H1 (cell line): Measurements from ENCODE around the gene KCNMA1. TPM values are rescaled to one million over a fixed set of nuclear protein-coding genes. Genes with fewer than 3 reads are reported as not detected.

Experiments used
- CTCF ChIA-PET: fragments of 300-600 bp; sonication (Branson Sonifier 250); formaldehyde crosslinking; loops from one replicate; lab custom pipeline; 2021; ENCODE audit not compliant: partially characterized antibody; lab: Charles Lee
- POLR2A ChIA-PET: fragments of 300-600 bp; sonication (Branson Sonifier 250); formaldehyde crosslinking; loops from one replicate; lab custom pipeline; 2021; ENCODE audit warnings: inconsistent platforms; ENCODE audit not compliant: partially characterized antibody; lab: Charles Lee
- DNase-seq, 2 experiments: peaks; one replicate each; pipeline versions ENCODE4 v3.0.0 to v3.0.0-alpha.2; 2010 to 2022; ENCODE audit warnings: low spot score in 2 of 2, low read depth in 1 of 2, mixed read lengths in 1 of 2
- FAIRE-seq: peaks from 2 replicates; lab custom pipeline; 2011; peaks lifted over from hg19 to GRCh38; lab: Jason Lieb, UNC
- H2AFZ ChIP-seq: 2 replicates; pipeline ENCODE4 v1.8.1; 2012; ENCODE audit warnings: low read length, inconsistent platforms
- H2AK5ac ChIP-seq: 2 replicates; pipeline ENCODE4 v1.6.1; 2013; ENCODE audit warnings: low read depth, low read length
- H2BK120ac ChIP-seq: replicated peaks from 2 replicates; pipeline ENCODE3; 2013; ENCODE audit warnings: low read depth, low read length, inconsistent platforms
- H2BK12ac ChIP-seq: 2 replicates; pipeline ENCODE4 v1.6.1; 2013; ENCODE audit warnings: low read depth, low read length
- H2BK15ac ChIP-seq: 2 replicates; pipeline ENCODE4 v1.6.1; 2013; ENCODE audit warnings: low read length
- H2BK20ac ChIP-seq: 2 replicates; pipeline ENCODE4 v1.6.1; 2013; ENCODE audit warnings: low read length
- H2BK5ac ChIP-seq: 2 replicates; pipeline ENCODE4 v1.6.1; 2013; ENCODE audit warnings: low read depth, low read length
- H3K14ac ChIP-seq: 2 replicates; pipeline ENCODE4 v1.6.1; 2013; ENCODE audit warnings: inconsistent platforms; ENCODE audit not compliant: insufficient read length
- H3K18ac ChIP-seq: 2 replicates; pipeline ENCODE4 v1.6.1; 2013; ENCODE audit warnings: low read length; ENCODE audit errors: extremely low read depth
- H3K23ac ChIP-seq: 2 replicates; pipeline ENCODE4 v1.6.1; 2013; ENCODE audit warnings: inconsistent platforms; ENCODE audit not compliant: insufficient read length
- H3K23me2 ChIP-seq: 2 replicates; pipeline ENCODE4 v1.6.1; 2013; ENCODE audit warnings: low read depth, low read length
- H3K27ac ChIP-seq: 2 replicates; pipeline ENCODE4 v1.6.1; 2011; ENCODE audit warnings: low read depth, low read length, inconsistent platforms
- H3K27me3 ChIP-seq, 4 experiments: replicated peaks in 1 of 4; 1 replicate in 1 of 4; 2 replicates in 3 of 4; pipeline versions ENCODE4 v1.6.1 to v1.8.1; 2011 to 2013; ENCODE audit warnings: low read length in 3 of 4, mild to moderate bottlenecking in 3 of 4, inconsistent platforms in 2 of 4, mixed read lengths in 2 of 4, moderate library complexity in 1 of 4; ENCODE audit not compliant: control insufficient read depth in 3 of 4, insufficient read depth in 3 of 4; ENCODE audit errors: extremely low read depth in 1 of 4
- H3K36me3 ChIP-seq, 4 experiments: 2 replicates each; pipeline versions ENCODE4 v1.6.1 to v1.8.1; 2011 to 2013; ENCODE audit warnings: mild to moderate bottlenecking in 4 of 4, low read length in 3 of 4, moderate library complexity in 2 of 4, control low read depth in 1 of 4, inconsistent platforms in 1 of 4; ENCODE audit not compliant: insufficient read depth in 4 of 4, control insufficient read depth in 2 of 4
- H3K4ac ChIP-seq: replicated peaks from 2 replicates; pipeline ENCODE3; 2013; ENCODE audit warnings: low read length, low read depth, mixed read lengths, inconsistent platforms; ENCODE audit not compliant: insufficient read length
- H3K4me1 ChIP-seq, 4 experiments: replicated peaks in 1 of 4; 1 replicate in 1 of 4; 2 replicates in 3 of 4; pipeline versions ENCODE4 v1.6.1 to v1.8.1; 2011 to 2013; ENCODE audit warnings: low read length in 3 of 4, inconsistent platforms in 2 of 4, mixed read lengths in 1 of 4; ENCODE audit not compliant: insufficient read depth in 4 of 4, control insufficient read depth in 3 of 4
- H3K4me2 ChIP-seq, 2 experiments: 2 replicates each; pipeline versions ENCODE4 v1.6.1 to v1.8.1; 2011 to 2013; ENCODE audit warnings: low read depth in 2 of 2, low read length in 2 of 2, control low read depth in 1 of 2, inconsistent platforms in 1 of 2, mild to moderate bottlenecking in 1 of 2; ENCODE audit not compliant: insufficient read depth in 1 of 2
- H3K4me3 ChIP-seq, 4 experiments: fragments of 200-600, 300-600 bp in 1 of 4; sonication (generic), shearing (Covaris generic), sonication (Bioruptor Twin) in 1 of 4; 2 replicates each; pipeline versions ENCODE4 v1.5.1 to v1.8.1; 2011 to 2016; ENCODE audit warnings: low read length in 4 of 4, low read depth in 3 of 4, control low read depth in 2 of 4, inconsistent platforms in 2 of 4, mild to moderate bottlenecking in 2 of 4, mixed read lengths in 1 of 4, moderate library complexity in 1 of 4; ENCODE audit not compliant: insufficient read depth in 2 of 4; ENCODE audit errors: extremely low read depth in 1 of 4
- H3K56ac ChIP-seq: replicated peaks from 2 replicates; pipeline ENCODE3; 2013; ENCODE audit warnings: low read depth, mild to moderate bottlenecking, mixed read lengths, low read length, inconsistent platforms; ENCODE audit not compliant: insufficient read length
- H3K79me1 ChIP-seq: 2 replicates; pipeline ENCODE4 v1.6.1; 2013; ENCODE audit warnings: low read depth, low read length, control low read depth
- H3K79me2 ChIP-seq, 2 experiments: 2 replicates each; pipeline versions ENCODE4 v1.6.1 to v1.8.1; 2012 to 2013; ENCODE audit warnings: low read length in 2 of 2, mild to moderate bottlenecking in 2 of 2, inconsistent platforms in 1 of 2; ENCODE audit not compliant: insufficient read depth in 2 of 2, control insufficient read depth in 1 of 2
- H3K9ac ChIP-seq, 4 experiments: replicated peaks in 1 of 4; 1 replicate in 1 of 4; 2 replicates in 3 of 4; pipeline versions ENCODE4 v1.6.1 to v1.8.1; 2011 to 2013; ENCODE audit warnings: low read depth in 3 of 4, low read length in 3 of 4, control low read depth in 2 of 4, mild to moderate bottlenecking in 2 of 4, moderate library complexity in 2 of 4, inconsistent platforms in 1 of 4; ENCODE audit errors: extremely low read depth in 1 of 4
- H3K9me3 ChIP-seq, 2 experiments: 2 replicates each; pipeline versions ENCODE4 v1.6.1 to v1.8.1; 2012 to 2013; ENCODE audit warnings: mild to moderate bottlenecking in 2 of 2, moderate library complexity in 2 of 2, control low read depth in 1 of 2, inconsistent platforms in 1 of 2, low read depth in 1 of 2, low read length in 1 of 2, mixed read lengths in 1 of 2; ENCODE audit not compliant: insufficient read depth in 2 of 2
- H4K20me1 ChIP-seq, 2 experiments: replicated peaks in 1 of 2; 2 replicates each; pipeline versions ENCODE3 to v1.8.1; 2011 to 2013; ENCODE audit warnings: inconsistent platforms in 2 of 2, low read length in 2 of 2, mild to moderate bottlenecking in 1 of 2; ENCODE audit not compliant: insufficient read depth in 2 of 2, control insufficient read depth in 1 of 2
- H4K5ac ChIP-seq: 2 replicates; pipeline ENCODE4 v1.6.1; 2013; ENCODE audit warnings: low read length, low read depth, mixed read lengths, inconsistent platforms; ENCODE audit not compliant: insufficient read length
- H4K8ac ChIP-seq: 2 replicates; pipeline ENCODE4 v1.8.0; 2013; ENCODE audit warnings: mild to moderate bottlenecking, moderate library complexity, low read length, inconsistent platforms; ENCODE audit not compliant: insufficient read depth; ENCODE audit errors: extremely low read depth
- H4K91ac ChIP-seq: replicated peaks from 2 replicates; pipeline ENCODE3; 2013; ENCODE audit warnings: low read length, mixed read lengths, inconsistent platforms; ENCODE audit not compliant: insufficient read length
- BCL11A ChIP-seq, 2 experiments: IDR thresholded peaks; one replicate each; pipeline ENCODE4 v1.6.1; 2011; ENCODE audit warnings: low read depth in 2 of 2, low read length in 2 of 2, mild to moderate bottlenecking in 2 of 2
- JUND ChIP-seq: IDR thresholded peaks from 2 replicates; pipeline ENCODE4 v1.6.1; 2011; ENCODE audit warnings: mild to moderate bottlenecking, improper control_type of control experiment, low read length
- RAD21 ChIP-seq, 2 experiments: IDR thresholded peaks in 1 of 2; conservative IDR thresholded peaks in 1 of 2; 2 replicates each; pipeline ENCODE4 v1.6.1; 2011; ENCODE audit warnings: low read depth in 2 of 2, low read length in 2 of 2, improper control_type of control experiment in 1 of 2, inconsistent platforms in 1 of 2, mild to moderate bottlenecking in 1 of 2, moderate library complexity in 1 of 2
- RBBP5 ChIP-seq: IDR thresholded peaks from 2 replicates; pipeline ENCODE4 v1.7.1; 2012; ENCODE audit warnings: low read depth, mild to moderate bottlenecking, inconsistent platforms, low read length, moderate library complexity, borderline replicate concordance
- SP2 ChIP-seq: IDR thresholded peaks from 2 replicates; pipeline ENCODE4 v1.6.1; 2012; ENCODE audit warnings: mild to moderate bottlenecking, low read length, inconsistent platforms
- TAF7 ChIP-seq: optimal IDR thresholded peaks from 2 replicates; pipeline ENCODE3; 2011; ENCODE audit warnings: low read depth, mild to moderate bottlenecking, inconsistent platforms, low read length, moderate library complexity, borderline replicate concordance
- WGBS, 2 experiments: shearing (Covaris generic) in 1 of 2; methylation state at CpG; one replicate each; pipeline versions ENCODE4 v1.1.6 to v1.1.7; 2013 to 2015; ENCODE audit warnings: low lambda C conversion rate in 2 of 2, mixed read lengths in 2 of 2, inconsistent platforms in 1 of 2, low coverage in 1 of 2, missing lambda C conversion rate in 1 of 2; ENCODE audit not compliant: insufficient replicate concordance in 2 of 2, insufficient coverage in 1 of 2, insufficient read length in 1 of 2; ENCODE audit errors: extremely low coverage in 1 of 2, missing lambda C conversion rate in 1 of 2; 5-methylcytosine and 5-hydroxymethylcytosine counted together
- polyA plus RNA-seq, 7 experiments: library from polyadenylated mRNA; depleted of rRNA in 3 of 7; stranded (reverse) in 5 of 7; unstranded in 2 of 7; fragments of >200 nt in 5 of 7; fragments of 200-250 nt in 2 of 7; gene quantifications; 1 replicate in 5 of 7; 2 replicates in 1 of 7; 4 replicates in 1 of 7; pipeline versions ENCODE4 v1.2.1 to v1.2.3, GENCODE V29; 2011 to 2013; ENCODE audit warnings: missing spikeins in 2 of 7, mixed read lengths in 2 of 7
- total RNA-seq: library from RNA; stranded (reverse); fragmentation: NEBNext Ultra II Directional; extraction: Animal tissue kit (Norgen Biotek cat#: 25700); gene quantifications from 2 replicates; pipeline ENCODE4 v1.2.1, GENCODE V29; 2021

The KCNMA1 gene
- total and polyA plus RNA-seq, 2 of the 8 experiments (the other 6 are each of a cell fraction or from before 2014, with no cell fraction given): 10.2 to 11.1 TPM

DNA sequence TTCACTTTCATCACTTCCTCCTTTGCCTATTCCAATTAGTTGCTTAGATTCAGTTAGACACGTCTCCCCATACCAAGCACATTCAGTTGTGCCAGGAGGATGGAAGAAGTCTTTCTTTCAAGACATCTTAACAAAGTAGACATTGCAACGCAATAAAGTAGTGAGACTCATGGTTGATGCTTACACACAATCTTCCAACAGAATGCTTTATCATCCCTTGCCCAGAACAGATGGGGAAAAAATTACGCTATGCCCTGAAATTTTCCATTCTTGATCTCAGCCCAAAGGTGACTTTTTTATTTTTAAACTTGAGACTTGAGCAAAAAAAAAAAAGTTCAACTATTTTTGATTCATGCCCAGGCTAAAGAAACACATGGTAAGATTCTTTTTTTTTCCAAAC lies 74.9 kb downstream of the KCNMA1 start:
- Histone ChIP-seq H3K79me2 (no peaks in the 10 kb centered on the region), H4K20me1 (no peaks in the 10 kb centered on the region), H3K23ac (no peak overlapping the region), H2AK5ac (no peak overlapping the region; the same call in 1 of the 2 replicates), H2AFZ (no peak overlapping the region), H4K91ac (no peak overlapping the region), H3K4me2 (no peak overlapping the region), H3K4ac (no peak overlapping the region), H2BK20ac (no peak overlapping the region), H3K23me2 (no peaks in the 10 kb centered on the region), H3K9ac (no peak overlapping the region), H3K9me3 (no peaks in the 10 kb centered on the region), H2BK12ac (no peak overlapping the region), H3K4me1 (peaks cover 9 to 18% (median 14%) of the 10 kb centered on the region in 4 experiments), H3K27ac (no peak overlapping the region), H2BK120ac (no peak overlapping the region), H3K18ac (no peak overlapping the region), H3K79me1 (no peaks in the 10 kb centered on the region), H3K4me3 (no peak overlapping the region), H2BK5ac (no peak overlapping the region), H3K36me3 (no peaks in the 10 kb centered on the region), H3K56ac (no peak overlapping the region), H4K5ac (no peak overlapping the region), H2BK15ac (no peak overlapping the region), H3K14ac (no peak overlapping the region), H3K27me3 (no peaks in the 10 kb centered on the region), H4K8ac (no peak overlapping the region)
- no peak for TF ChIP-seq TAF7
- TF ChIP-seq SP2: no peak
- TF ChIP-seq JUND: no peak
- no peak for TF ChIP-seq RBBP5
- no peak for TF ChIP-seq RAD21 (IDR thresholded peaks at IDR 0.05 in 1 of 2, conservative IDR thresholded peaks at IDR 0.05 in 1 of 2; ENCODE audit: low read depth in 2 of 2, low read length in 2 of 2)
- no peak for TF ChIP-seq BCL11A (IDR thresholded peaks at IDR 0.05; ENCODE audit: low read depth in 2 of 2, low read length in 2 of 2)
- DNase-seq: no peak
- ChIA-PET POLR2A (interaction anchor here (0.6 to 4.9 kb wide), 2 partner anchors 9 to 27 kb away, joined by 3 to 21 read pairs; no protein-coding TSS in a partner anchor), CTCF (interaction anchor here (0.9 kb wide), 1 partner anchor 26 kb away, joined by 4 read pairs; no protein-coding TSS in a partner anchor)
- FAIRE-seq: no peak
- 86% methylated on average over 3 of the region's 3 CpGs; no CpG with 5 or more reads in 1 of the 2 experiments for WGBS, 2 experiments
